ENCODE measurements around the gene WDR86. TPM values are rescaled to one million over a fixed set of nuclear protein-coding genes. Genes with fewer than 3 reads are reported as not detected.

The WDR86 gene
- polyA plus RNA-seq, 1 donor = 12.0 TPM

DNA sequence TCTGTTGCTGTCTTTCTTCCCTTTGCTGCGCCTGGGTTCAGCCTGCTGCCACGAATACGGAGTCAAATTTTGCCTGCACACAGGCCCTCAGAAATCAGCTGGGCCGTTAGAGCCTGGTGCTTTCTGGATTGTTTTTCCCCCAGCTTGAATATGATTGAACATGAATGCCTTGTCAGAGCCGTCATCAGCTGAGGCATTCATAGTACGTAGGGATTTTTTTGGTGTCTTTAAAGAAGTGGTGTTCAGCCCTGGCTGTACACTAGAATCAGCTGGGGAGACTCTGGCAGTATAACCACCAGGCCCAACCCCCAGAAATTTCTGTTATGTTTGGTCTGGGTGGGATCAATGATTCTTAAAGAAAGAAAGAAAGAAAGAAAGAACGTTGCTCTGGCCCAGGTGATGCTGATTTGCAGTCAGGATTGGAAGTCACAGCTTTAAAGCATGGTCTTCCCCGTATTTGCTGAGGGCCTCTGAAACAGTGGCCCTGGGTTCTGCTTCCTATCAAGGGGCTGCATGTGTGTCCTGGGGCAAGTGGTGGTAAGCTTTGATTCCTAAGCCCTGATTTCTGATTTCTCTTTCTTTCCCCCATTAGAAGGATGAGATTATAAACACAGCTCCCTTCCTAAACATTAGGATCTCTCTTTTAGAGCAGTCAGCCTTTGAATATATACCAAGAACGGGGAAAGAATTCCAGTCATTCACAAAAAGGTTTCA, 43.5 kb downstream of the WDR86 start:
- Histone ChIP-seq H3K9me3 (ENCODE audit: control insufficient read depth, low read depth, low read length) (no peaks in the 10 kb centered on the region), H3K27me3 (ENCODE audit: control insufficient read depth, insufficient read depth, low read length) (no peaks in the 10 kb centered on the region), H3K27ac (ENCODE audit: low read length) (peak overlapping the region; percentile 59), H3K36me3 (ENCODE audit: control insufficient read depth, insufficient read depth, low read length) (peaks cover 38% of the 10 kb centered on the region), H3K4me1 (ENCODE audit: control insufficient read depth, insufficient read depth, low read length) (peaks cover 6% of the 10 kb centered on the region), H3K4me3 (ENCODE audit: low read length) (no peak overlapping the region)
- DNase-seq = no peak
- WGBS (ENCODE audit: insufficient coverage, low lambda C conversion rate) = no CpG with 5 or more reads among the region's 9 CpGs

DNA sequence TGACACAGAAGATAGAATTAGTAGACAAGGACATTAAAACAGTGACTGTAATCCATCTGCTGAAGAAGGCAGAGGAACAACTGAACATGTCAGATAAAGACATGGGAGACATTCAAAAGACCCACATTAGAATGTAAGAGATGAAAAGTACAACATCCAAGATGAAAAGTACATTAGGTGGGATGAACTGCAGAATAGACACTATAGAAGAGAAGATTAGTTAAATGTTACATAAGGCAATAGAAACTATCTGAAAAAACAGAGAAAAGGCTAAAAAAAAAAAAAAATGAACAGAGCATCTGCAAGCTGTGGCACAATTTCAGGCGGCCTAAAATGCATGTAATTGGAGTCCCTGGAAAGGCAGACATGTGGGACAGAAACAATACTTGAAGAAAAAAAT, 46.7 kb downstream of the WDR86 start:
- DNase-seq = no peak
- WGBS (ENCODE audit: insufficient coverage, low lambda C conversion rate) = no CpG with 5 or more reads among the region's 1 CpG
- H3K27ac ChIP-seq (ENCODE audit: low read length) = no peak overlapping the region
- H3K27me3 ChIP-seq (ENCODE audit: control insufficient read depth, insufficient read depth, low read length) = no peaks in the 10 kb centered on the region
- no peaks in the 10 kb centered on the region for H3K9me3 ChIP-seq (ENCODE audit: control insufficient read depth, low read depth, low read length)
- H3K36me3 ChIP-seq (ENCODE audit: control insufficient read depth, insufficient read depth, low read length) = peaks cover 35% of the 10 kb centered on the region
- peaks cover 6% of the 10 kb centered on the region for H3K4me1 ChIP-seq (ENCODE audit: control insufficient read depth, insufficient read depth, low read length)
- no peak overlapping the region for H3K4me3 ChIP-seq (ENCODE audit: low read length)

DNA sequence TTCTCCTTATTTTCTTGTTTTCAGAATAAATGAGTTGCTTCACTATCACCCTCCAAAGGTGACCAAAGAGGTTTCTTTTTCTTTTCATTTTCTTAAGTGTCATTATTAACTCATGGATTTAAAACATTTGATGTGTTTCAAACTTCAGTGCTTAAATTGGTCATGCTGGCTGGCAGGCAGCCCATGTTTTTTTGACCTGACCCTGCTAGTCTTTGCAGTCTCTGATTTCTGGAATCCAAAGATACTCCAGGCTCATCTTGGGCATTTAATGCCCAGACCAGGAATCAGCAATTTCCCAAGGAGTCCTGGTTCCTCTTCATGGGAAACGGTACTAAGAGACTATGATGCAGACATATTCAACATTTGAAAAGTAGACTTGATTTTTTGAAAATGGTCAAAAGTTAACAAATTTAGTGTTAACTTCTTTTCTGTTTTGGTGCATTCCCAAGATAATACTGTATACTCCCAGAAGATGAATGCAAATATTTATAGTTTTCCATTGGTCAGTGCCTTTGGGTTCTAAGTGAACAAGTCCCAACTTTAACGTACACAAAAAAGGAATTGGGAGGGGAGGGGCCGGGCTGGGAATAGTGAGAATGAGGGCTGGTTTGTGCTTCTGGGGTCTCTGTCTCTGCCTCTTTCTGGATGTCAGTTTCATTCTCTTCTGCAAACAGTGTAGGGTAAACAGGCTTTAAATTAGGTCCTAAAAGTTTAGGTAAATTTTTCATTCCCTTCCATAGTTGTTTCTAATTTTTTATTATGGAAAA, 48.5 kb downstream of the WDR86 start:
- no peaks in the 10 kb centered on the region for H3K9me3 ChIP-seq (ENCODE audit: control insufficient read depth, low read depth, low read length)
- no peak for DNase-seq
- H3K4me1 ChIP-seq (ENCODE audit: control insufficient read depth, insufficient read depth, low read length) = peaks cover 5% of the 10 kb centered on the region
- H3K27ac ChIP-seq (ENCODE audit: low read length) = no peak overlapping the region
- no CpG with 5 or more reads among the region's 3 CpGs for WGBS (ENCODE audit: insufficient coverage, low lambda C conversion rate)
- H3K36me3 ChIP-seq (ENCODE audit: control insufficient read depth, insufficient read depth, low read length) = peaks cover 38% of the 10 kb centered on the region
- H3K4me3 ChIP-seq (ENCODE audit: low read length) = no peak overlapping the region
- H3K27me3 ChIP-seq (ENCODE audit: control insufficient read depth, insufficient read depth, low read length) = no peaks in the 10 kb centered on the region

DNA sequence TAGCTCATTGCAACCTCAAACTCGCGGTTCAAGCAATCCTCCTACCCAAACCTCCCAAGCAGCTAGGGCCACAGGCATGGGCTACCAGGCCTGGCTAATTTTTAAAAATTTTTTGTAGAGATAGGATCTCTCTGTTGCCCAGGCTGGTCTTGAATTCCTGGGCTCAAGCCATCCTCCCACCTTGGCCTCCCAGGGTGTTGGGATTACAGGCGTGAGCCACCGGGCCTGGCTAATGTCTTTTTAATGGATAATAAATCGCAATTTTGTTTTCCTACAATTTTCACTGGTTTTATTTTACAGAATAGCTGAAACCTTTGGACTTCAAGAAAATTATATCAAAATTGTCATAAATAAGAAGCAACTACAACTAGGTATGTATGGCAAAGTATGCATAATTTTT, 57.3 kb downstream of the WDR86 start:
- no peaks in the 10 kb centered on the region for H3K9me3 ChIP-seq (ENCODE audit: control insufficient read depth, low read depth, low read length)
- H3K4me1 ChIP-seq (ENCODE audit: control insufficient read depth, insufficient read depth, low read length) = peaks cover 7% of the 10 kb centered on the region
- no CpG with 5 or more reads among the region's 5 CpGs for WGBS (ENCODE audit: insufficient coverage, low lambda C conversion rate)
- H3K27ac ChIP-seq (ENCODE audit: low read length) = no peak overlapping the region
- DNase-seq = no peak
- H3K27me3 ChIP-seq (ENCODE audit: control insufficient read depth, insufficient read depth, low read length) = no peaks in the 10 kb centered on the region
- H3K36me3 ChIP-seq (ENCODE audit: control insufficient read depth, insufficient read depth, low read length) = peaks cover 58% of the 10 kb centered on the region
- H3K4me3 ChIP-seq (ENCODE audit: low read length) = no peak overlapping the region

DNA sequence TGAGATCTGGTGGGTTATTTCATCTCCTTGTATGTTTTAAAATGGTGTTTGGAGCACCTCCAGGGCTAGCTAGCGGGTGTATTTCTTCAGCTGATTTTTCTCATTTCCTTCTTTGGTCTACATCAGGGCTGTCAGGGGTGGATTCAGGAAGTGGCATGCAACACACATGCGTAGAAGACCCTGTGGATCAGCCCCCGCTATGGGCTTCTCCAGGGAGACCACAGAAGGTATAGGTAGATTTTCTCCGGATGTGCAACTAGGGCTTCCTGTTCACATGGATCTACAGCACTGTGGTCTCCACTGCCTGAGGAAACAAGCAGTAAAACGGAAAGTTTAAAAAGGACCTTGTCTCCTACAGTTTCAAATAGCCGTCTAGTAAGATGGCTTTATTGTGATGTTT, 57.9 kb downstream of the WDR86 start:
- DNase-seq = no peak
- Histone ChIP-seq H3K9me3 (ENCODE audit: control insufficient read depth, low read depth, low read length) (no peaks in the 10 kb centered on the region), H3K4me3 (ENCODE audit: low read length) (no peak overlapping the region), H3K36me3 (ENCODE audit: control insufficient read depth, insufficient read depth, low read length) (peaks cover 57% of the 10 kb centered on the region), H3K27me3 (ENCODE audit: control insufficient read depth, insufficient read depth, low read length) (no peaks in the 10 kb centered on the region), H3K27ac (ENCODE audit: low read length) (no peak overlapping the region), H3K4me1 (ENCODE audit: control insufficient read depth, insufficient read depth, low read length) (peaks cover 7% of the 10 kb centered on the region)
- WGBS (ENCODE audit: insufficient coverage, low lambda C conversion rate) = no CpG with 5 or more reads among the region's 6 CpGs

- 60% methylated on average over 2 of the region's 8 CpGs for whole genome bisulfite sequencing (ENCODE audit: insufficient coverage, low lambda C conversion rate)
- Histone ChIP-seq H3K4me3 (ENCODE audit: low read length) (no peak overlapping the region), H3K27ac (ENCODE audit: low read length) (no peak overlapping the region), H3K27me3 (ENCODE audit: control insufficient read depth, insufficient read depth, low read length) (no peaks in the 10 kb centered on the region), H3K4me1 (ENCODE audit: control insufficient read depth, insufficient read depth, low read length) (peaks cover 16% of the 10 kb centered on the region), H3K36me3 (ENCODE audit: control insufficient read depth, insufficient read depth, low read length) (peaks cover 59% of the 10 kb centered on the region), H3K9me3 (ENCODE audit: control insufficient read depth, low read depth, low read length) (no peaks in the 10 kb centered on the region)
- DNase-seq = no peak
These were observed 58.8 kb downstream of the WDR86 start for GRCh38 chr7:151351027-151351426.

- H3K27ac ChIP-seq (ENCODE audit: low read length) = peak overlapping the region; percentile 61
- H3K36me3 ChIP-seq (ENCODE audit: control insufficient read depth, insufficient read depth, low read length) = peaks cover 48% of the 10 kb centered on the region
- DNase-seq = no peak
- no CpG with 5 or more reads among the region's 5 CpGs for WGBS (ENCODE audit: insufficient coverage, low lambda C conversion rate)
- no peaks in the 10 kb centered on the region for H3K27me3 ChIP-seq (ENCODE audit: control insufficient read depth, insufficient read depth, low read length)
- no peak overlapping the region for H3K4me3 ChIP-seq (ENCODE audit: low read length)
- peaks cover 21% of the 10 kb centered on the region for H3K4me1 ChIP-seq (ENCODE audit: control insufficient read depth, insufficient read depth, low read length)
- H3K9me3 ChIP-seq (ENCODE audit: control insufficient read depth, low read depth, low read length) = no peaks in the 10 kb centered on the region
These were observed 60.4 kb downstream of the WDR86 start for GRCh38 chr7:151349507-151349853.

- peaks cover 21% of the 10 kb centered on the region for H3K4me1 ChIP-seq (ENCODE audit: control insufficient read depth, insufficient read depth, low read length)
- no peaks in the 10 kb centered on the region for H3K27me3 ChIP-seq (ENCODE audit: control insufficient read depth, insufficient read depth, low read length)
- peaks cover 47% of the 10 kb centered on the region for H3K36me3 ChIP-seq (ENCODE audit: control insufficient read depth, insufficient read depth, low read length)
- H3K27ac ChIP-seq (ENCODE audit: low read length) = no peak overlapping the region
- H3K4me3 ChIP-seq (ENCODE audit: low read length) = no peak overlapping the region
- no peak for DNase-seq
- 92% methylated on average over 4 of the region's 4 CpGs for WGBS (ENCODE audit: insufficient coverage, low lambda C conversion rate)
- H3K9me3 ChIP-seq (ENCODE audit: control insufficient read depth, low read depth, low read length) = no peaks in the 10 kb centered on the region
These were observed 60.9 kb downstream of the WDR86 start for GRCh38 chr7:151348970-151349369.

GRCh38 chr7:151347200-151347599, 62.6 kb downstream of the WDR86 start:
- Histone ChIP-seq H3K9me3 (ENCODE audit: control insufficient read depth, low read depth, low read length) (no peaks in the 10 kb centered on the region), H3K27ac (ENCODE audit: low read length) (no peak overlapping the region), H3K36me3 (ENCODE audit: control insufficient read depth, insufficient read depth, low read length) (peaks cover 35% of the 10 kb centered on the region), H3K27me3 (ENCODE audit: control insufficient read depth, insufficient read depth, low read length) (no peaks in the 10 kb centered on the region), H3K4me1 (ENCODE audit: control insufficient read depth, insufficient read depth, low read length) (peaks cover 26% of the 10 kb centered on the region), H3K4me3 (ENCODE audit: low read length) (no peak overlapping the region)
- 100% methylated on average over 1 of the region's 6 CpGs for WGBS (ENCODE audit: insufficient coverage, low lambda C conversion rate)
- DNase-seq = no peak

- no peak overlapping the region for H3K4me3 ChIP-seq (ENCODE audit: low read length)
- WGBS (ENCODE audit: insufficient coverage, low lambda C conversion rate) = no CpG with 5 or more reads among the region's 2 CpGs
- H3K4me1 ChIP-seq (ENCODE audit: control insufficient read depth, insufficient read depth, low read length) = peaks cover 26% of the 10 kb centered on the region
- H3K36me3 ChIP-seq (ENCODE audit: control insufficient read depth, insufficient read depth, low read length) = peaks cover 27% of the 10 kb centered on the region
- H3K27ac ChIP-seq (ENCODE audit: low read length) = peak overlapping the region; percentile 71
- no peaks in the 10 kb centered on the region for H3K27me3 ChIP-seq (ENCODE audit: control insufficient read depth, insufficient read depth, low read length)
- no peak for DNase-seq
- no peaks in the 10 kb centered on the region for H3K9me3 ChIP-seq (ENCODE audit: control insufficient read depth, low read depth, low read length)
These were observed 63.4 kb downstream of the WDR86 start for GRCh38 chr7:151346470-151346769.
